ENCODE results near the gene TAMM41.

GRCh38 chr3:11789412-11789811 lies 57.3 kb downstream of the TAMM41 start:
- no peak for TF ChIP-seq CTCF (IDR thresholded peaks at IDR 0.05)
- TF ChIP-seq EZH2 (IDR thresholded peaks at IDR 0.05; ENCODE audit: borderline replicate concordance, insufficient read depth, low read depth, low read length, poor library complexity, severe bottlenecking): no peak

All from B cell (primary cell).